ENCODE measurements around the gene PCDHA1. TPM values are rescaled to one million over a fixed set of nuclear protein-coding genes. Genes with fewer than 3 reads are reported as not detected.

PCDHA1 gene
- total RNA-seq, 1 experiment from 2014 or later: not detected

DNA sequence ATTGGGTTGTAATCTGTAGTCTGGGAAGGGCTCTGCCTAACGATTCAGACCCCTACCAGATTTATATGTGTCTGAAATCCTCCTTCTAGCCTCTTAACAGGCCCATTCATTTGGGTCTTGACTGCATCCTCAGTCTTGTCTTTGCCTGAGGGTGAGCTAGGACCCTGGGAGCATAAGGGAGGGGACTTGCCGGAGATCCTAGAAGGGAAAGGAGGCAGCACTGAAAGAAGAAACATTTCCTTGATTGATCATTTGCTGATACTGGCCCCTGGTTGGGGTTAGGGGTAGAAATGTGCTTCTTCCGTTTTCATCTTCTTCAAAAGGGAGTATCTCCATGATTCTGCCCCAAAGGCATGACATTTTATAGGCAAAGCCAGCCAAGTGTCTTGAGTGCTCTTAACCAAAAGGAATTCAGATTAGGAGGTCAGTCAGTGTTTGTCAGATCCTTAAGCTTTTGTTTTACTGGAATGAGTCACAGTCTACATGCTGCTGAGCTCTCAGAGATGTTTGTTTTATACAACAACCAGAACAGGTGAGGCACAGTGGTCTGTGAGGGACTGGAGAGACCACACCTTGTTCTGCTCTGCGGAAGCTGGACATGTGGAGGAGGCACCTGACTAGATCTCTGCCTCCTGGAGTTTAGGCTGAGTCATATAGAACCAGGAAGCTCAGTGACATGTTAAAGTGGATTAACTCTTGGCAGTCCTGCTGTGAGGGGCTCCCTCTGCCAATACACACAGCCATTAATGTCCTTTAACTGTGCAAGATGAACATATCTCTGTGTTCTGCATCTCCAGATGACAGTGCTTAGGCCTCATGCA is 218.1 kb downstream of the PCDHA1 start:
- ChIA-PET CTCF (no interaction called here), POLR2A (no interaction called here)
- no peak overlapping the region for H3K4me3 ChIP-seq (ENCODE audit: low read depth, low read length)
- intact Hi-C loops (cut with micrococcal nuclease; ENCODE audit: unreplicated experiment): no loop called here
- Mint-ChIP-seq H3K27ac (ENCODE audit: unreplicated experiment) (no peak overlapping the region), H3K9me3 (ENCODE audit: unreplicated experiment) (peaks cover 9% of the 10 kb centered on the region), H3K36me3 (ENCODE audit: insufficient read depth, unreplicated experiment) (no peaks in the 10 kb centered on the region), H3K4me3 (ENCODE audit: unreplicated experiment) (no peak overlapping the region), H3K27me3 (ENCODE audit: insufficient read depth, unreplicated experiment) (no peaks in the 10 kb centered on the region), H3K4me1 (ENCODE audit: low read depth, unreplicated experiment) (no peaks in the 10 kb centered on the region)
- no TSS peak for BruUV-seq (replicated peaks)
- H3K27me3 ChIP-seq (replicated peaks; ENCODE audit: control insufficient read depth, insufficient read depth, low read length): no peaks in the 10 kb centered on the region
- no peaks in the 10 kb centered on the region for H3K9me3 ChIP-seq
- H3K36me3 ChIP-seq (ENCODE audit: control insufficient read depth, insufficient read depth, low read length): no peaks in the 10 kb centered on the region
- peak; percentile 5 to 48 for DNase-seq
- no peaks in the 10 kb centered on the region for H3K4me1 ChIP-seq
- TF ChIP-seq, protein P1, sequence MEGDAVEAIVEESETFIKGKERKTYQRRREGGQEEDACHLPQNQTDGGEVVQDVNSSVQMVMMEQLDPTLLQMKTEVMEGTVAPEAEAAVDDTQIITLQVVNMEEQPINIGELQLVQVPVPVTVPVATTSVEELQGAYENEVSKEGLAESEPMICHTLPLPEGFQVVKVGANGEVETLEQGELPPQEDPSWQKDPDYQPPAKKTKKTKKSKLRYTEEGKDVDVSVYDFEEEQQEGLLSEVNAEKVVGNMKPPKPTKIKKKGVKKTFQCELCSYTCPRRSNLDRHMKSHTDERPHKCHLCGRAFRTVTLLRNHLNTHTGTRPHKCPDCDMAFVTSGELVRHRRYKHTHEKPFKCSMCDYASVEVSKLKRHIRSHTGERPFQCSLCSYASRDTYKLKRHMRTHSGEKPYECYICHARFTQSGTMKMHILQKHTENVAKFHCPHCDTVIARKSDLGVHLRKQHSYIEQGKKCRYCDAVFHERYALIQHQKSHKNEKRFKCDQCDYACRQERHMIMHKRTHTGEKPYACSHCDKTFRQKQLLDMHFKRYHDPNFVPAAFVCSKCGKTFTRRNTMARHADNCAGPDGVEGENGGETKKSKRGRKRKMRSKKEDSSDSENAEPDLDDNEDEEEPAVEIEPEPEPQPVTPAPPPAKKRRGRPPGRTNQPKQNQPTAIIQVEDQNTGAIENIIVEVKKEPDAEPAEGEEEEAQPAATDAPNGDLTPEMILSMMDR (IDR thresholded peaks at IDR 0.05; ENCODE audit: insufficient read depth in 1 of 2, low read depth in 1 of 2, low read length in 1 of 2, severe bottlenecking in 1 of 2, unreplicated experiment in 1 of 2): no peak

DNA sequence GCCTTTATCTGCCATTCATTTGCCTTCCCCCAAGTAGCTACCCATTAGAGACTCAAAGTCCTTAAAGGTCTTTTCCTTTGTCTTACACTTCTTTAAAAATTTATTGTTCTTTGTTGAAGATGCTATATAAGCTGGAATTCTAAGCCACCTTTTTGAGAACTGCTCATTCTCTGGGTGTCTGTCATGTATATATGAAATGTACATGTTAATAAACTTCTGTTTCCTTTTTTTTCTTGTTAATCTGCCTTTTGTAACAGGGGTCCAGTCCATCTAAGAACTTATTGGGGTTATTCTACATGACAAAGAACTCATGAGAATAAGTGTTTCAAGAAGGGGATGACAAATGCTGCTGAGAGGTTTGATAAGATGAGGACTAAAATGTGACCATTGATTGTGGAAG is 221.9 kb downstream of the PCDHA1 start:
- ChIA-PET POLR2A (no interaction called here), CTCF (no interaction called here)
- no TSS peak for BruUV-seq (replicated peaks)
- TF ChIP-seq, protein P1 (IDR thresholded peaks at IDR 0.05; ENCODE audit: insufficient read depth in 1 of 2, low read depth in 1 of 2, low read length in 1 of 2, severe bottlenecking in 1 of 2, unreplicated experiment in 1 of 2): no peak
- Histone ChIP-seq H3K4me1 (no peaks in the 10 kb centered on the region), H3K27me3 (replicated peaks; ENCODE audit: control insufficient read depth, insufficient read depth, low read length) (no peaks in the 10 kb centered on the region), H3K4me3 (ENCODE audit: low read depth, low read length) (no peak overlapping the region), H3K36me3 (ENCODE audit: control insufficient read depth, insufficient read depth, low read length) (no peaks in the 10 kb centered on the region), H3K9me3 (no peaks in the 10 kb centered on the region)
- H3K36me3 Mint-ChIP-seq (ENCODE audit: insufficient read depth, unreplicated experiment): no peaks in the 10 kb centered on the region
- H3K27ac Mint-ChIP-seq (ENCODE audit: unreplicated experiment): no peak overlapping the region
- no peak for DNase-seq
- no peaks in the 10 kb centered on the region for H3K4me1 Mint-ChIP-seq (ENCODE audit: low read depth, unreplicated experiment)
- H3K27me3 Mint-ChIP-seq (ENCODE audit: insufficient read depth, unreplicated experiment): no peaks in the 10 kb centered on the region
- intact Hi-C loops (cut with micrococcal nuclease; ENCODE audit: unreplicated experiment): no loop called here
- peaks cover 9% of the 10 kb centered on the region for H3K9me3 Mint-ChIP-seq (ENCODE audit: unreplicated experiment)
- no peak overlapping the region for H3K4me3 Mint-ChIP-seq (ENCODE audit: unreplicated experiment)

DNA sequence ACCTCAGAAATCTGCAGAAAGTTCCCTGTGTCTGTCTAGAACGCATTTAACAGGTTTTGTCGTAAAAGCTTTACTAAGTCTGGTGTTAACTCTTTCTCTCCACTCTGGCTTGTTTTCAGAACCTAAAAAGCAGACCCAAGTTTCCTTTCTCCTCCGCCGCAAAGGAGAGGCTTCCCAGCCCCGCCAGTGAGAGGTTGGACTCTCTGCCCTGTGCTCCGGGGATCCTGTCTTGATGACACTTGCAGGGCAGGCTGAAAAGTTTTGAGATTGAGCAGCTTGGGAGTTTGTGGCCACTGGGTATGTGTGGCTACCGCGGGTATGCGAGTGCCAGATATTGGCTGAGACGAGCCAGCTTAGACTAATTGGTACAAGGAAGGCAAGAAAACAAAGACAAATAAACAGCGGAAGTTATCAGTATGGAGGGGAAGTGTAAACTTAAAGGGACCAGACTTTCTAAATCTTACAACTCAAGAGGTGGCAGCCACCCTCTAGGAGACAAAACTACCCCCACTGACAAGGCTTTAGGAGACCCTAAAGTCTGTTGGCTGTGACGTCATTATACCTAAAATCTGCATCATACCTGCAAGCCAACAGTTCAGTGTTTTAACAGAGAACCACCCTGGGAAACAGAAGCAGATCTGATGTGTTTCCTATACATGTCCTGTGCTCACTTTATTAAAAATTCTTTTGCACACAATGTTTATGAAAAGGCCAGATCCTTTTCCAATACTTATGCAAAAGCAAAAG is 224.3 kb downstream of the PCDHA1 start:
- no peaks in the 10 kb centered on the region for H3K4me1 ChIP-seq
- intact Hi-C loops (cut with micrococcal nuclease; ENCODE audit: unreplicated experiment): no loop called here
- ChIA-PET CTCF (no interaction called here), POLR2A (no interaction called here)
- H3K36me3 ChIP-seq (ENCODE audit: control insufficient read depth, insufficient read depth, low read length): no peaks in the 10 kb centered on the region
- no peaks in the 10 kb centered on the region for H3K27me3 Mint-ChIP-seq (ENCODE audit: insufficient read depth, unreplicated experiment)
- TF ChIP-seq, protein P1 (IDR thresholded peaks at IDR 0.05; ENCODE audit: insufficient read depth in 1 of 2, low read depth in 1 of 2, low read length in 1 of 2, severe bottlenecking in 1 of 2, unreplicated experiment in 1 of 2): no peak
- no peak overlapping the region for H3K4me3 ChIP-seq (ENCODE audit: low read depth, low read length)
- no peaks in the 10 kb centered on the region for H3K27me3 ChIP-seq (replicated peaks; ENCODE audit: control insufficient read depth, insufficient read depth, low read length)
- no peak overlapping the region for H3K4me3 Mint-ChIP-seq (ENCODE audit: unreplicated experiment)
- H3K4me1 Mint-ChIP-seq (ENCODE audit: low read depth, unreplicated experiment): no peaks in the 10 kb centered on the region
- H3K36me3 Mint-ChIP-seq (ENCODE audit: insufficient read depth, unreplicated experiment): no peaks in the 10 kb centered on the region
- BruUV-seq (replicated peaks): no TSS peak
- H3K9me3 Mint-ChIP-seq (ENCODE audit: unreplicated experiment): peaks cover 9% of the 10 kb centered on the region
- no peak for DNase-seq
- no peaks in the 10 kb centered on the region for H3K9me3 ChIP-seq
- H3K27ac Mint-ChIP-seq (ENCODE audit: unreplicated experiment): no peak overlapping the region

Data from Caco-2 (cell line).